Measurements from ENCODE around the gene FILIP1L. TPM values are rescaled to one million over a fixed set of nuclear protein-coding genes. Genes with fewer than 3 reads are reported as not detected.

The FILIP1L gene
- total RNA-seq, 2 experiments from 2014 or later, result 0.25 to 0.44 TPM

DNA sequence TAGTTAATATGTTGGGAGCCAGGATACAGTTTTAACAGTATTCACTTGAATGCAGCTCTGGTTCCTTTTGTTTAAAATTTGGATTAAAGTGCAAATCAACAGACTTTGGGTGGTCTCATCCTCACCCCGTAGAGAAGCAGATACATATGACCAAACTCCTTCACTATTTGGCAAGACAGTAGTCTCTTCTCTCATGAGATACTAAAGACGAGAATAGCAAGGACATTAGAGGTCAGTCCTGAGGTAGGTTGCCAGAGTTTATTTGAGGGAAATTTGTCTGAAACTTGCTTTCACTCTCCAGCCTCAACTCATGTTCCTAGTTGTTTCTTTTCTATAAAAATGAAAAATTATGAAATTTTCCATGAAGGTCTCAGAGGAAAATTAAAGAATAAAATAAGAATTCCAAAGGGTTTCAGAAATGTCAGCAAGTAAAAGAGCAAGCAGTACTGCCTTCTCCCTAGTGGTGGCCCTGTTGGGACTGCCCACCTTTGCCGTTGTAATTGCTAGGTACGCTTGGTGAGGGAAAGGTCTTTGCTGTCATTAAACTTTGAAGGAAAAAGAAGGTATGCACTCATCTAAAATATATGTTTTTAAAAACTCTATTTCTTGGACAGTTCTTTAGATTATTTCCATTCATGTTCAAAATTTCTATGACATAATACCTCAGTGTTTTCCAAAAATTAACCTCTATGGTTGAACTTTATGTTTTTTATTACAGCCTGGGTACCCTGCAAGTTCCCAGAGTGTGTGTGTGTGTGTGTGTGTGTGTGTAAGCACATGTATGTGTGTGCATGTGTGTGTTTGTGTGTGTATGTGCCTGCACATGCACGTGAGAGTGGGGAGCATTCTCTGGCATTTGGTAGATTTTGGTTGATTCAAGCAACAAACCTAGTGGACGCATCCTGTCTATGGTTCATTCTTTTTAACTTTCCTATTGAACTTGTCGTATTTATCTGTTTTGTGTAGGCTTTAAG is 185.2 kb downstream of the FILIP1L start:
- Mint-ChIP-seq H3K4me3 (no peak overlapping the region), H3K4me1 (no peaks in the 10 kb centered on the region), H3K9me3 (no peaks in the 10 kb centered on the region), H3K27ac (no peak overlapping the region), H3K27me3 (no peaks in the 10 kb centered on the region), H3K36me3 (ENCODE audit: low read depth) (no peaks in the 10 kb centered on the region)
- POLR2A ChIA-PET, result no interaction called here
- CTCF ChIA-PET, result no interaction called here
- DNase-seq, result no peak

- no peaks in the 10 kb centered on the region for H3K27me3 Mint-ChIP-seq
- no peak overlapping the region for H3K27ac Mint-ChIP-seq
- CTCF ChIA-PET, result no interaction called here
- POLR2A ChIA-PET, result no interaction called here
- H3K36me3 Mint-ChIP-seq (ENCODE audit: low read depth), result peaks cover 3% of the 10 kb centered on the region
- peaks cover 3% of the 10 kb centered on the region for H3K9me3 Mint-ChIP-seq
- no peak for DNase-seq
- no peaks in the 10 kb centered on the region for H3K4me1 Mint-ChIP-seq
- no peak overlapping the region for H3K4me3 Mint-ChIP-seq
These were observed 186.4 kb downstream of the FILIP1L start for GRCh38 chr3:99927671-99928457.

DNA sequence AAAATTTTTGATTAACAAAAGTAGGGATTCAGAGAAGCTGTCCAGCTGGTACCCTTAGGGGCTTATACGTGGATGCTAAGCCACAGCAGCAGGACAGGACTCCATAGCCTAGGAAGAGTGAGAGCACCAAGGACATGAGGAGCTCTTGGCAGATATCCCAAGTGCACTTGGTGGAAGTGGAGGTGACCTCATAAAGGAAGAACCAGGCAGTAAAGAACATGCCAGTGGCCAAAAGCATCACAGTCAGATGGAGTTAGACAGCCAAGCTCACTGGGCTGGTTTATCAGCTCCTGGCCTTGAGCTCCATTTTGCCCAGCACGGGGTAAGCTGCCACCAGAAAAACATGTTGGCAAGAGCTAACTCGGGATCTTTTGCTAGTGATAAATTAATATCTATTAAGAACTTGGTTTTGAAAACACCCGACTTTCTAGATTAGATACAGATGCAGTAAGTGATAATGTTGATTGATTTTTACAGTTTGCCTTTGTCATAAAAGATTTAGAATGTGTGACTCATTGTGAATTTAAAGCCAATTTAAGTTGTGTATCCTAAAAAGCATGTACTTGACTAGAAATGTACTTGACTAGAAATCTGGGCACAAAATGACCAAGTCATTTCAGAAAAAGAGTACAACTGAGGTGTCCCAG is 188.6 kb downstream of the FILIP1L start:
- H3K9me3 Mint-ChIP-seq, result peaks cover 3% of the 10 kb centered on the region
- no peaks in the 10 kb centered on the region for H3K27me3 Mint-ChIP-seq
- CTCF ChIA-PET, result no interaction called here
- no peak overlapping the region for H3K4me3 Mint-ChIP-seq
- peaks cover 2% of the 10 kb centered on the region for H3K4me1 Mint-ChIP-seq
- POLR2A ChIA-PET, result no interaction called here
- H3K36me3 Mint-ChIP-seq (ENCODE audit: low read depth), result peaks cover 3% of the 10 kb centered on the region
- no peak overlapping the region for H3K27ac Mint-ChIP-seq
- no peak for DNase-seq

DNA sequence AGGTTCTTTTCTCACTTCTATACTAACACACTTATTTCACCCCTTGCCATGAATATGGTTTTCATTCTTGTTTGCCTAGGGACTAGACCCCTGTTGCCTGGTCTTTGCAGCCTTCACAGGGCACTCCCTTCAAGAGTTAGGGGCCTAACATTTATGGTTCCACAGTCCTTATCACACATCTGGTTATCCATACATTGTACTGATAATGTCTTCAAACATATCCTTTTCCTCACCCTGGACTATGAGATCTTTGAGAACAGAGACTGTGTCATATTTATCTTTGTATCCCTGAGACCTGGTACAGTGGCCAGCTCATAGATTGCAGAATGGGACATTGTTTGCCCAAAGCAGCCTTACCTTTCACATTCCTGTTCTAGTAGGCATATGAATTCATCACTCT is 190.4 kb downstream of the FILIP1L start:
- Mint-ChIP-seq H3K4me1 (peaks cover 2% of the 10 kb centered on the region), H3K36me3 (ENCODE audit: low read depth) (peaks cover 3% of the 10 kb centered on the region), H3K4me3 (no peak overlapping the region), H3K27ac (no peak overlapping the region), H3K27me3 (no peaks in the 10 kb centered on the region), H3K9me3 (peaks cover 3% of the 10 kb centered on the region)
- POLR2A ChIA-PET, result interaction anchor here (0.6 kb wide), 1 partner anchor 15 kb away, joined by 3 read pairs; no protein-coding TSS in a partner anchor
- CTCF ChIA-PET, result interaction anchor here (0.5 kb wide), 1 partner anchor 37 kb away, joined by 3 read pairs; no protein-coding TSS in a partner anchor
- DNase-seq, result no peak

DNA sequence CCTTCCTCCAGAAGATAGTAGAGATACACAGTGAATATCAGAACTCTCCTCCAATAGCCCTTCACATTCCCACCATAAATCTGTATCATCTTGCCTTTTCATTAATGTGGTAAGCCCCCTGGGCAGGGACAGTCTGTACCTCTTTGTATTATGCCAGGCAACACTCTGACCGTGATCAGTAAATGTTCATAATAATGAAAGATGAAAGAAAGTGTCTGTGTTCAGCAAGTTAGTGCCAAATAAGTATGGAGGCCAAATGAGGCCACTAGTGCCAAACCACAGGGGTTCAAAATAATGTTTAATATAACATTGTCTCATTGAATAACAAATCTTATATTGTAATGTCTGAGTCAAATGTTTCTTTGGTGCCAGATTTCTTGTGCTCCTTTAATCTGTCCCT is 192.3 kb downstream of the FILIP1L start:
- no peak for DNase-seq
- Mint-ChIP-seq H3K27ac (no peak overlapping the region), H3K9me3 (peaks cover 3% of the 10 kb centered on the region), H3K4me3 (no peak overlapping the region), H3K36me3 (ENCODE audit: low read depth) (peaks cover 5% of the 10 kb centered on the region), H3K27me3 (no peaks in the 10 kb centered on the region), H3K4me1 (peaks cover 2% of the 10 kb centered on the region)
- ChIA-PET POLR2A (no interaction called here), CTCF (no interaction called here)

DNA sequence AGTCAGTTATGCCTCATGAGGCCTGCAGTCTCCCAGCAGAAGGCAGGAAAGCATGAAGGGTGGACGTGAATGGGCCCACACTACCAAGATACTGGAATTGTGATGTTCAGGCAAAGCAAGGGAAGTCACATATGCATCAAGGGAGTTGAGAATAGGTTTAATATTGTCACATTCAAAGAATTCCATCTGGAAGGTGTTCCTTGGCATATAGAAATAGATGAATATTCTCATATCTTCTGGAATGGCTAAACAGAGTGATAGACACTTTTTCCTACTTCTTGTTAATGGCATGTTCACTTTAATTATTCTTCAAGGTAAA is 193.0 kb downstream of the FILIP1L start:
- H3K27me3 Mint-ChIP-seq, result no peaks in the 10 kb centered on the region
- peaks cover 3% of the 10 kb centered on the region for H3K9me3 Mint-ChIP-seq
- ChIA-PET CTCF (no interaction called here), POLR2A (no interaction called here)
- peaks cover 5% of the 10 kb centered on the region for H3K36me3 Mint-ChIP-seq (ENCODE audit: low read depth)
- H3K4me3 Mint-ChIP-seq, result no peak overlapping the region
- no peak for DNase-seq
- H3K4me1 Mint-ChIP-seq, result peaks cover 2% of the 10 kb centered on the region
- H3K27ac Mint-ChIP-seq, result no peak overlapping the region

DNA sequence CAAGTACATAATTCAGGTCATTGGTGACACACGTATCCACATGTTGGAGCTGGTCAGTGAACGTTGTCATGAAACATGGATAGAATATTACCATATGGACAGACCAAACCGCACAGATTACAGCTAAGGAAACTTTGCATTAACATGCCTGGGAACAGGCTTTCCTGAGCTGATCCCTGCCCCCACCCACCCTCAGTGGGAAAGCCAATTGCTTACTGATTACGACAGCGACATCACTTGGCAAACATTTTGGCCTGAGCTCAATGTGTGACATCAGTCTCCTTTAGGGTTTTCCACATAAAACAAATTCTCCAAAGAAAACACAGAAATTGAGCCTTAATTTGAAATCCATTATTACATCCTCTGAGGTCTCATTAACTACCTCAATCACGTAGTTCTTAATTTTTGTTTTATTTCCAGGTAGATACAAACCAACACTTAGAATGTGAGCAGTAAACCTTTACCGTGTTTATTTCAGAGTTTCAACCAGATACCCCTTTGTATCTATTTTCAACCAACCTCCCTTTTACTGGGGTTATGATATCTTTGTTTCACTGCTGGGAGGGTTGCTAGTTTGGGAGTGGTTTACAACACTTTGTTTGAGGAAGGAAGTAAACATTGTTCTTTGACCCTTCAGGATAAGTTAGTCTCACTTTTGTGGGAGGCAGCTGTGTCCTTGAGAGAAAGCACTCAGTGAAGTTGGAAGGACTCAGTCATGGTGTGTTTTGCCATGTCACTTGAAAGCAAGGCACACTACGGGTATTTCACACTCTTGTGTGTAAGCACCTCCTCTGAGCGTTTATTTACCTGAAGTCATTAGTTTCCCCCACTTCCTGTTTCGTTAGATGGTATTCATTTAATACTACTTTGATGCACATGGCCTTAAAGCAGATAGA is 193.6 kb downstream of the FILIP1L start:
- Mint-ChIP-seq H3K9me3 (peaks cover 3% of the 10 kb centered on the region), H3K27ac (no peak overlapping the region), H3K36me3 (ENCODE audit: low read depth) (peaks cover 6% of the 10 kb centered on the region), H3K4me3 (no peak overlapping the region), H3K27me3 (no peaks in the 10 kb centered on the region), H3K4me1 (peaks cover 2% of the 10 kb centered on the region)
- no peak for DNase-seq
- ChIA-PET POLR2A (no interaction called here), CTCF (interaction anchor here (1.0 kb wide), 1 partner anchor 19 kb away, joined by 3 read pairs; no protein-coding TSS in a partner anchor)

- peaks cover 3% of the 10 kb centered on the region for H3K9me3 Mint-ChIP-seq
- ChIA-PET POLR2A (no interaction called here), CTCF (no interaction called here)
- H3K4me1 Mint-ChIP-seq, result peaks cover 2% of the 10 kb centered on the region
- peaks cover 7% of the 10 kb centered on the region for H3K36me3 Mint-ChIP-seq (ENCODE audit: low read depth)
- H3K27me3 Mint-ChIP-seq, result no peaks in the 10 kb centered on the region
- no peak overlapping the region for H3K27ac Mint-ChIP-seq
- H3K4me3 Mint-ChIP-seq, result no peak overlapping the region
- no peak for DNase-seq
These were observed 194.6 kb downstream of the FILIP1L start for GRCh38 chr3:99919694-99920093.

DNA sequence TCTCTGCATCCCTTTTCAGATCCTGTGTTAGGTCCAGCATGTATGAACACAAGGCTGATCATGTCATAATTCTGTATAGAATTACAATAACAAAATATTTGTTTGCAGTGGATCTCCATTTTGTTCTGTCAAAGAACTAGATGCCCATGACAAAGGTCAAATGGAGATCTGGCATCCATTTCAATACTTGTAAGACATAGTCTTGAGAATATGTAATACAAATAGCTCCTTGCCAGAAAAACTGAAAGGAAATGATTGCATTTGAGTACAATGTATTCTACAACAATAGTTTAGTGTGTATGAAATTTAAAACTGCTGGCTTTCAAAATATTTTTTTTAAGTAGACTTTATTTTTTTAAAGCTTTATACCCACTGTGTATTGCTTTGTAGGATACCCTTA is 195.6 kb downstream of the FILIP1L start:
- H3K36me3 Mint-ChIP-seq (ENCODE audit: low read depth), result peaks cover 7% of the 10 kb centered on the region
- H3K9me3 Mint-ChIP-seq, result peaks cover 3% of the 10 kb centered on the region
- ChIA-PET POLR2A (no interaction called here), CTCF (interaction anchor here (0.9 kb wide), 1 partner anchor 18 kb away, joined by 3 read pairs; no protein-coding TSS in a partner anchor)
- H3K27me3 Mint-ChIP-seq, result no peaks in the 10 kb centered on the region
- H3K4me3 Mint-ChIP-seq, result no peak overlapping the region
- no peak for DNase-seq
- H3K27ac Mint-ChIP-seq, result no peak overlapping the region
- H3K4me1 Mint-ChIP-seq, result peaks cover 2% of the 10 kb centered on the region

DNA sequence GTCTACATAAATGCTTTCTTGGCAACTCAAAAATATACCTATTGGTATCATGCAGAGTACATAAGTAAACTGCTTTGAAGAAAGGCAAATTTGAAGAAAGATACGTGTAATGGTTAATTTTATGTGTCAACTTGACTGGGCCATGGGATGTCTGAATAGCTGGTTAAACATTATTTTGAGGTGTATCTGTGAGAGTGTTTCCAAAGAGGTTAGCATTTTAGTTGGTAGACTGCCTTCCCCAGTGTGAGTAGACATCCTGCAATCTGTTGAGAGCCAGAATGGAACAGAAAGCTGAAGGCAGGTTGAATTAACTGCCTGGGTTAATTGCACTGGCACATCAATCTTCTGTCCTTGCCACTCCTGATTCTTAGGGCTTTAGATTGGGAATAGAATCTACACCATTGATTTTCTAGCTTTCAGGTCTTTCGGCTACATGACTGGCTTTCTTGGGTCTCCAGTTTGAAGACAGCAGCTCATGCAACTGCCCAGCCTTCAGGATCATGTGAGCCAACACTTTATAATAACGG is 198.3 kb downstream of the FILIP1L start:
- Mint-ChIP-seq H3K9me3 (no peaks in the 10 kb centered on the region), H3K4me1 (peaks cover 2% of the 10 kb centered on the region), H3K27me3 (no peaks in the 10 kb centered on the region), H3K27ac (no peak overlapping the region), H3K36me3 (ENCODE audit: low read depth) (peaks cover 5% of the 10 kb centered on the region), H3K4me3 (no peak overlapping the region)
- no peak for DNase-seq
- POLR2A ChIA-PET, result no interaction called here
- CTCF ChIA-PET, result no interaction called here

DNA sequence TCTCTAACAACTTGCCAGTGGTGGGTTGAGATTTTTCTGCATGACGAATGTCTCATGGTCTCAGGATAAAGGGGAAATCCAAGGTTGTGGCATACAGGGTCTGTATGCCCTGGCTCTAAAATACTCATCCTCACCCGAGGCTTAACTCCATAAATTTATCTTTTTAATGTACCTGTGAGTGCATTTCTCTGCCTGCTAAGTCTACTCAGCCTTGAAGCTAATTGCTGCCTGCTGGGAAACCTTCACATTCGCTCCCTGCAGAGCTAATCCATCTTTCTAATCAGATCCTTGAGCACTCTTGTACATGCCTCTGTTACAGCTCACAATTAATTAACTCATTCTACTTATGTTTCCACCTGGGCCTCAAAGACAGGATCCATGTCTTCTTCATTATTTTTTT is 202.9 kb downstream of the FILIP1L start:
- CTCF ChIA-PET, result interaction anchor here (0.8 kb wide), 1 partner anchor 68 kb away, joined by 4 read pairs; no protein-coding TSS in a partner anchor
- no peaks in the 10 kb centered on the region for H3K4me1 Mint-ChIP-seq
- POLR2A ChIA-PET, result interaction anchor here (0.6 kb wide), 1 partner anchor 772 kb away, joined by 4 read pairs; no protein-coding TSS in a partner anchor

DNA sequence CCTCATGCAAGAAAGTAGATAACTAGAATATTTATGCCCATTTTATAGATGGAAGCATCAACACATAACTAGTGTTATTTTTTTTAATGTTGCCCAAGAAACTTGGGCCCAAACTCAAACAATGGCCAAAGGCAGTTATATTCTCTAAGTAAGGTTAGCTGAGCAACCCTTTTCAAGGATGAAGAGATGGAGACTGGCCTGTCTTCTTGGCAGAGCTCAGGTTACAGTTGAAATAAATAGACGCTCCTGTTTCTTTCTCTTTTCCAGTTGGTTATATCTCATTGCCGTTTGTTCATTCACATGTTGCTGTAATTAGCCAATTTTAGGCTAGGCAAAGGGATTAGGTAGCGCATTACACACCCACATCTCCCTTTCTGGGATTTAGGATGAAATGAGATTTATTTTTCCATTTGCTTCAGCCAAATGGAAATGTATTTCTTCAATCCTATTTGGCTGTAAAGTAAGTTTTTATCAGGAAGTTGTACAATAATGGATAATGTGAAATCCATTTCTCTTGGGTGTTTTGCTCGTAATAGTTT is 203.5 kb downstream of the FILIP1L start:
- no peak overlapping the region for H3K4me3 Mint-ChIP-seq
- DNase-seq, result no peak
- H3K36me3 Mint-ChIP-seq (ENCODE audit: low read depth), result peaks cover 2% of the 10 kb centered on the region
- ChIA-PET CTCF (interaction anchor here (0.8 kb wide), 1 partner anchor 68 kb away, joined by 4 read pairs; no protein-coding TSS in a partner anchor), POLR2A (interaction anchor here (0.6 kb wide), 1 partner anchor 772 kb away, joined by 4 read pairs; no protein-coding TSS in a partner anchor)
- no peaks in the 10 kb centered on the region for H3K9me3 Mint-ChIP-seq
- no peaks in the 10 kb centered on the region for H3K27me3 Mint-ChIP-seq
- H3K4me1 Mint-ChIP-seq, result no peaks in the 10 kb centered on the region
- H3K27ac Mint-ChIP-seq, result no peak overlapping the region

More for the DNA sequence above, 202.9 kb downstream of the FILIP1L start:
- H3K27me3 Mint-ChIP-seq, result no peaks in the 10 kb centered on the region
- DNase-seq, result no peak
- H3K4me3 Mint-ChIP-seq, result no peak overlapping the region
- no peak overlapping the region for H3K27ac Mint-ChIP-seq
- no peaks in the 10 kb centered on the region for H3K9me3 Mint-ChIP-seq
- H3K36me3 Mint-ChIP-seq (ENCODE audit: low read depth), result peaks cover 3% of the 10 kb centered on the region
